SK-N-SH treated with all-trans-retinoic acid at 6 μM for 48 hours (cell line): ENCODE results near the gene CREBBP.

ENCODE experiments used
- CREB5 ChIP-seq: fragments of 250-450 bp; sonication (Bioruptor Pico); IDR thresholded peaks from 2 replicates; pipeline ENCODE4 v1.5.1; 2020; ENCODE audit warnings: low read depth, mild to moderate bottlenecking, moderate library complexity
- TOX ChIP-seq: fragments of 250-450 bp; sonication (Bioruptor Pico); IDR thresholded peaks from 2 replicates; pipeline ENCODE4 v1.8.0; 2021; ENCODE audit warnings: mild to moderate bottlenecking, moderate library complexity, borderline replicate concordance

- TF ChIP-seq CREB5 (CRISPR knock-in tag) (no peak), TOX (CRISPR knock-in tag) (no peak)
Observed at GRCh38 chr16:3783516-3783915, 97.0 kb downstream of the CREBBP start.
